HuH-7 (cell line): ENCODE measurements around the gene HEBP2.
"Not testable (repeated sequence)": the region's sequence is repeated elsewhere in the genome, so short reads cannot be mapped to it uniquely, and the experiment has no call there.

Source experiments
- DNase-seq: peaks from one replicate; pipeline ENCODE4 v3.0.0; 2011; ENCODE audit warnings: low spot score

Gene HEBP2

GRCh38 chr6:138424004-138424904 lies 20.2 kb downstream of the HEBP2 start:
- no peak for DNase-seq

- DNase-seq: not testable (repeated sequence)
These were observed 21.2 kb downstream of the HEBP2 start for GRCh38 chr6:138425256-138425655.

DNA sequence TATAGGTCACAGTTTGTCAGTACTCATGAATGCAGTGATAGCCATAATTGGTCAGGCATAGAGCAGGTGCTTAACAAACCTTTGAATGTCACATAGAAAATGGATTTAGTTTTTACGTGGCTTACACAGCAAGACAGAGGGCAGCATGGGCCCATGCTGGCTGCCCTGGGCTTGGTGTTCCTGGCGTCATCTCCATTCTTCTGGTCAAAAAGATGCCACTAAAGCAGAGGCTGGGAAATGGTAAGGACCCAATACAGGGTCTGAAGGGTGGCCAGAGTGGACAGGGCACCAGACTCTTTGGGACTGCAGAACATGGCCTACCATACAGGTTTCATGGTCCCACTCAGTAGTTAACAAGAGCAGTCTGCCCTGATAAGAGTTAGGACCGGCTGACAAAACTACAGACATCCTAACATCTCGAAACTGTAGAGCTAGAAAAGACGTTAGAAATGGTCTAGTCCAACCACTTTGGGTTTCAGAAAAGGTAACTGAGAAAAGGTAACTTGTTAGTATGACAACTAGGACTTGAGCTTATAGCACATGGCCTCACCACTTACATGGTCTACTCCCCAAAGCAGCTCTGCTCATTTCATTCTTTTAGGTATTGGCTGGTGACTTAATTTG lies 22.6 kb downstream of the HEBP2 start:
- no peak for DNase-seq

GRCh38 chr6:138427701-138428100 lies 23.7 kb downstream of the HEBP2 start:
- DNase-seq: no peak

DNA sequence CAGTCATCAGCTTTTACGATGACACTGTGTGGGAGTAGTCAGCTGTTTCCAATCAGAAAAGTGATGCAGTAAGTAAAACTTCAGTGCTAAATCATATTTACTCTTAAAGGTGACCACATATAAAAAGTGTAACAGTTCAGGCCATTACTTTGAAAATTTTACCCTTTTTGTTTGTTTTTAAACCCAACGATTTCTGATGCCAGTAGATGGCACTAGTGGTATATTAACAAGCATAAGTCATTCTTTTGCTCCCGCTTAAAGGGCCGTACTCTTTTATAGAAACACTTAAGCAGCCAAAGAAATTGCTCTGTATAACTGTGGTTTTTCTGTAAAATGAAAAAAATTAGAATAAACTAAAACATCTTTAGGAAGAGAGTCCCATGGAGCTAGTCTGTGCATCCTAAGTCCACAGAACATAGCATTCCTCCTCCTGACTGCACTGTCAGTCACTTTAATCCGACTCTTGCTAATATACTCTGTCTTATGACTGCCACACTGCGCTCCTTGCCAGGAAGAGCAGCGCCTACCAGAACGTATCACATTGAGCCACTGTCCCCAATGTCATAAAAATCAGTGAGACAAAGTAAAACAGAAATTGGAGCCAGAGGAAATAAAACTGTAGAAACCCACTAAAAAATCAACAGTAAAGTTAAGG lies 25.0 kb downstream of the HEBP2 start:
- peak; percentile 63 for DNase-seq

DNA sequence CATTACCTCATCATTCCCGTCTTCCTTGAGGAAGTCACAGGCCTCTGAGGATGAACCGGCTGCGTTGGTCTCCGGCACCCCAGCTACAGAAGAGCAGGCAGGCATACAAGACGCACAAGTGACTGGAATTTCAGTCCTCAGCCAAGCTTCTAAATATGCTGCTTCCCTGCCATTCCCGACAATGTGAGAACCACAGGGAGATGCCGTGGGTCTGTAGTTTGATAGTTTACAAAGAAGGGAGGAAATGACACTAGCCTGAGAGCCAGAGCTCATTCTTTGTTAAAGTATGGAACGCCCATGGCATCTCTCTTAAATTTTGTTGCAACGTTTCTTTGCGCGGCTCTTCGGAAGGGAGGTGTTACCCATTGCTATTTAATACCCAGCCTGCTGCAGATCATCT lies 25.7 kb downstream of the HEBP2 start:
- DNase-seq: no peak

GRCh38 chr6:138430361-138431145 lies 26.5 kb downstream of the HEBP2 start:
- no peak for DNase-seq

DNA sequence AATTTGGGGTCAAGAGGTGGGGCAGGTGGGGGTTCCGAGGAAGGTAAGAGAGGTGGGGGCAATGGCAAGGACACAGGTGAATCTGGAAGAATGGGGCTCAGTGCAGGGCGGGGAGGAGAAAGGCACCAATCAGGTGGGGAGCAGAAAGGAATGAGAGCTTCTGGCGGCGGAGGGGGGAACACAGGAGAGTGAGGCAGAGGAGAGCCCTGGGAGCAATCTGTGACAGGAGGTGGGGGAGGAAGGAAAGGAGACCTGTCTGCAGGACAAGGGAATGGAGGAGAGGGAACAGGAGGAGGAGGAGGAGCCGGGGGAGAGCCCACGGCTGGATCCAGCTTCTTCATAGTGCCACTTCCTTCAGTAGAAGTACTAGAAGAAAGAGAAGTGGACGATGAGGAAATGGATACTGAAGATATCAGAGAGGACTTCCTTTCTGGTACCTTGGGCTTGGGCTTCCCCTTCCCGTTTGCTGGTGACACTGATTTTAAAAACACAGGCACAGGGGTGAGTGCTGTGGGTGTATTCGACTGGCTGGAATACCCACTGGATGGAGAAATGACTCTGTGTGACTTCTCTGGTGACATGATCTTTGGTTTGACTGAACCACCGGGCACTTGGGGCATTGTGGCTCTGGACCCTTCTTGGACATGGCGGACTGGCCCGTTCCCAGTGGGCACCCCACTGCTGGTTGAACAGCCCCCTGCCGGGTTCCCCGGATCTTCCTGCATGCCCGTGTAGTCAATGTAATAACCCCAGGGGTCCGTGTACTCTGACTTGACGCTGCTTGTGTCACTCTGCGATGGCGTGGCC lies 27.4 kb downstream of the HEBP2 start:
- no peak for DNase-seq

GRCh38 chr6:138432063-138432356 lies 28.0 kb downstream of the HEBP2 start:
- no peak for DNase-seq

- DNase-seq: no peak
These were observed 30.1 kb downstream of the HEBP2 start for GRCh38 chr6:138434096-138434495.

GRCh38 chr6:138434925-138435324 lies 30.9 kb downstream of the HEBP2 start:
- no peak for DNase-seq

GRCh38 chr6:138439546-138439945 lies 35.5 kb downstream of the HEBP2 start:
- DNase-seq: no peak

- no peak for DNase-seq
These were observed 36.3 kb downstream of the HEBP2 start for GRCh38 chr6:138440296-138440695.

- no peak for DNase-seq
These were observed 36.8 kb downstream of the HEBP2 start for GRCh38 chr6:138440758-138441357.

DNA sequence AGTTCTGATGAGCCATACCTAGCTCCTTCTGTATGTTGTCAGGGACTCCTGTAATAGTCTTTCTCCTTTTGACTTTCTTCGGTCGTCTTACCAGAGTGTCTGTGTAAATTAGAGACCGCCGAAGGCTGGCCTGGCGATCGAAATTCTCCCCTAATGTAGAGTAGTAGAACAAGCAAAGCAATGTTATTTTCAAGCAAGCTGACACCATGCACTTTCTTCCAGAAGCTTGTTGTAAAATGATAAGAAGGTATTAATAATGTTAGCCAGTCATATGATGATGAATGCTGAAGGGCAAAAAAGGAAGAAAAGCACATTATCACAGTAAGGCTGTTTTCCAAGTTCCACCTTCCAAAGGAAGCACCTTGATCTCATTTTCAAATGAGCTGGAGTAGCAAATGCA lies 37.9 kb downstream of the HEBP2 start:
- no peak for DNase-seq

DNA sequence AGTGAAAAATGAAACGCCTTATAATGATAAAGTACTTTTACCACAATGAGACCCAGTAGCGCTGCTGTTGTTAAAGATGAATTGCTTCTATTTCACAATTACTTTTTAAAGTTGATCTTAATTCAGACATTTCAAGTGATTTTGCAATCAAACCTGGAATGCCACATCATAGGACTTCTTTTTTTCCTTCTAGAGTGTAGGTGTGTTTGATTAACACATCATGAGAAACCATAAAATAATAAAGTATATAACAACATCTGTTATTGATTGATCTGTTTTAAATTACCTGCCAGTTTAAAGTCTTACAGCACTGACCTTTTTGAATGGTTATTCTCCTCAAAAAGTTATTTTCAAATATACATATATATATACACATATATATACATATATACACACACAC lies 38.6 kb downstream of the HEBP2 start:
- no peak for DNase-seq

DNA sequence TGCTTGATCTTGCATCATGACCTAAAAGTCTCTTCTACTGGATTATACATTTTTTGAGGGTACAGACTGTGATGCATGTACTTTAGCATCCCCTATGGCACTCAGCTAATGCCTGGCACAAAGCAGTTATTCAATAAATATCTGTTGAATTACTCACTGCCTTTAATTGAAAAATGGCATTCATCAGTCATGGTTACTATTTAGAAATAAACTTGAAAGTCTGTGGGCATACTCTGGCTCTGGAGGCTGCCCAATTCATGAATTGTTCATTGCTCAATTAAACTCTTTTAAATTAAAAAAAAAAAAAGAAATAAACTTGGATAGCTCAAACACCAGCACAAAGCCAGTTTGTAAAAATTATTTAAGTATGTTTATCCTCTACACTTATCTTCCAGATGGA lies 40.0 kb downstream of the HEBP2 start:
- no peak for DNase-seq

GRCh38 chr6:138446821-138447220 lies 42.8 kb downstream of the HEBP2 start:
- DNase-seq: no peak

- DNase-seq: no peak
These were observed 46.4 kb downstream of the HEBP2 start for GRCh38 chr6:138450445-138450844.

DNA sequence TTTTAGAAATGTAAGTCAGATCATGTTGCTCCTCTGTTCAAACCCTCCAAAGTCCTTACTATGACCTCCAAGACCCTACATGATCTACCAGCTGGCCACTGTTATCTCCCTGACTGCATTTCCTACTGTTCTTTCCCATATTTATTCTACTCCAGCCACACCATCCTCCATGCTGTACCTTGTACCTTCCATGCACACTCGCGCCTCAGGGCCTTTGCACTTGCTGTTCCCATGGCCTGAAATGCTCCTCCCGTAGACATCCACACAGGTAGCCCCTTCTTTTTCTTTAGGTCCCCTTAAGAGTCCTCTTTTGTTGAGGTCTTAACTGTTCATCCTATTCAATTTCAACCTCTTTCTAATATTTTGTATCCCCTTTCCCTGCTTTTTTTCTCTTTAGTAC lies 47.0 kb downstream of the HEBP2 start:
- DNase-seq: no peak
